Loucy (cell line): Measurements from ENCODE around the gene PRR5L.

ENCODE experiments used
- CTCF ChIP-seq: fragments of 200-600 bp; sonication (generic); conservative IDR thresholded peaks from 2 replicates; pipeline ENCODE4 v1.5.1; 2014; ENCODE audit warnings: mild to moderate bottlenecking, antibody characterized with exemption, low read length
- EZH2phosphoT487 ChIP-seq: fragments of 200-600 bp; IDR thresholded peaks from 2 replicates; pipeline ENCODE4 v1.6.1; 2018; ENCODE audit warnings: antibody characterized with exemption, mild to moderate bottlenecking, moderate library complexity, borderline replicate concordance

GRCh38 chr11:36304351-36304750 is 8.3 kb downstream of the PRR5L start:
- TF ChIP-seq CTCF (no peak), EZH2phosphoT487 (no peak)
